K562 (cell line): Measurements from ENCODE around the gene LIPM. TPM values are rescaled to one million over a fixed set of nuclear protein-coding genes. Genes with fewer than 3 reads are reported as not detected.

ENCODE experiments used
- ATAC-seq: fragments of 200-7000 bp; cut with Tn5 transposase; 3 replicates; pipeline ENCODE4 v1.9.1; 2020; ENCODE audit warnings: moderate library complexity
- Bru-seq: library from RNA; stranded (reverse); fragments of 400-500 nt; gene quantifications from one replicate; lab custom pipeline; 2021; lab: Mats Ljungman, UMichigan
- BruChase-seq, 2 experiments: library from RNA; stranded (reverse); fragments of 400-500 nt; gene quantifications; one replicate each; lab custom pipeline; 2021; lab: Mats Ljungman, UMichigan
- BruUV-seq: library from RNA; stranded (reverse); fragments of 400-500 nt; replicated peaks from 2 replicates; lab custom pipeline; 2021; lab: Mats Ljungman, UMichigan
- CTCF ChIA-PET: fragments of 300-600 bp; formaldehyde crosslinking; extraction: SDS; loops from one replicate; lab custom pipeline; 2021; ENCODE audit warnings: low intra/inter-chr PET ratio; lab: Yijun Ruan, JAX
- POLR2A ChIA-PET: fragments of 300-600, 350-650 bp; sonication (Branson Sonifier 250); formaldehyde crosslinking; extraction: SDS; loops from one replicate; lab custom pipeline; 2021; ENCODE audit warnings: antibody characterized with exemption, inconsistent platforms; lab: Yijun Ruan, JAX
- DNase-seq, 4 experiments: peaks; one replicate each; pipeline versions ENCODE4 v3.0.0 to v3.0.0-alpha.2; 2011 to 2018; ENCODE audit warnings: low spot score in 3 of 4, mixed read lengths in 3 of 4; ENCODE audit errors: extremely low read depth in 1 of 4
- FAIRE-seq: peaks from 2 replicates; lab custom pipeline; 2011; peaks lifted over from hg19 to GRCh38; lab: Jason Lieb, UNC
- H2AFZ ChIP-seq: 2 replicates; pipeline ENCODE4 v1.6.0; 2011; ENCODE audit warnings: low read depth, low read length, control low read depth, inconsistent platforms
- H3K27ac ChIP-seq: fragments of 200-600 bp; 3 replicates; pipeline ENCODE4 v1.8.0; 2011; ENCODE audit warnings: low read depth, mild to moderate bottlenecking, control low read depth, inconsistent platforms, low read length, moderate library complexity, mixed read lengths; ENCODE audit errors: extremely low read depth
- H3K27me3 ChIP-seq, 2 experiments: fragments of 300-600 bp in 1 of 2; 2 replicates in 1 of 2; 3 replicates in 1 of 2; pipeline versions ENCODE4 v1.6.0 to v1.8.0; 2011; ENCODE audit warnings: inconsistent platforms in 2 of 2, low read length in 2 of 2, mild to moderate bottlenecking in 1 of 2, mixed read lengths in 1 of 2, moderate library complexity in 1 of 2; ENCODE audit not compliant: control insufficient read depth in 2 of 2, insufficient read depth in 2 of 2
- H3K36me3 ChIP-seq: fragments of 300-600 bp; 3 replicates; pipeline ENCODE4 v1.8.0; 2011; ENCODE audit warnings: mild to moderate bottlenecking, low read length, inconsistent platforms; ENCODE audit not compliant: control insufficient read depth, insufficient read depth
- H3K4me1 ChIP-seq, 2 experiments: fragments of 200-600 bp in 1 of 2; replicated peaks in 1 of 2; 2 replicates in 1 of 2; 3 replicates in 1 of 2; pipeline versions ENCODE4 v1.5.1 to v1.8.0; 2011; ENCODE audit warnings: inconsistent platforms in 2 of 2, low read length in 2 of 2, mild to moderate bottlenecking in 1 of 2, mixed read lengths in 1 of 2, moderate library complexity in 1 of 2; ENCODE audit not compliant: control insufficient read depth in 2 of 2, insufficient read depth in 2 of 2
- H3K4me2 ChIP-seq: 2 replicates; pipeline ENCODE4 v1.6.1; 2011; ENCODE audit warnings: low read length, control low read depth, inconsistent platforms, mixed read lengths; ENCODE audit not compliant: insufficient read depth
- H3K4me3 ChIP-seq: fragments of 200-600 bp; sonication (generic), shearing (Covaris generic); 2 replicates; pipeline ENCODE4 v1.5.1; 2016; ENCODE audit warnings: control low read depth, inconsistent platforms
- H3K79me2 ChIP-seq: fragments of 200-600 bp; 3 replicates; pipeline ENCODE4 v1.8.0; 2011; ENCODE audit warnings: low read length, inconsistent platforms; ENCODE audit not compliant: control insufficient read depth, insufficient read depth
- H3K9ac ChIP-seq, 2 experiments: 2 replicates each; pipeline versions ENCODE4 v1.6.0 to v1.6.1; 2011; ENCODE audit warnings: low read depth in 2 of 2, low read length in 2 of 2, control low read depth in 1 of 2, inconsistent platforms in 1 of 2, mild to moderate bottlenecking in 1 of 2, mixed read lengths in 1 of 2; ENCODE audit not compliant: insufficient read depth in 1 of 2
- H3K9me1 ChIP-seq: one replicate; pipeline ENCODE4 v1.6.0; 2011; ENCODE audit warnings: inconsistent platforms, mild to moderate bottlenecking, low read length, moderate library complexity; ENCODE audit not compliant: control insufficient read depth, insufficient read depth
- H3K9me3 ChIP-seq: replicated peaks from 2 replicates; pipeline ENCODE4 v1.5.1; 2011; ENCODE audit warnings: low read depth, low read length, inconsistent platforms; ENCODE audit not compliant: control insufficient read depth, insufficient read depth
- H4K20me1 ChIP-seq: replicated peaks from 2 replicates; pipeline ENCODE4 v1.6.1; 2011; ENCODE audit warnings: low read length, inconsistent platforms, mixed read lengths; ENCODE audit not compliant: control insufficient read depth, insufficient read depth
- BHLHE40 ChIP-seq: IDR thresholded peaks from 2 replicates; pipeline ENCODE4 v1.6.1; 2011; ENCODE audit warnings: low read length, improper control_type of control experiment
- SIX5 ChIP-seq, 2 experiments: IDR thresholded peaks; 2 replicates each; pipeline ENCODE4 v1.6.1; 2011; ENCODE audit warnings: low read length in 2 of 2, borderline replicate concordance in 1 of 2, low read depth in 1 of 2, mild to moderate bottlenecking in 1 of 2, moderate library complexity in 1 of 2; ENCODE audit not compliant: insufficient read depth in 1 of 2
- SP1 ChIP-seq: sonication (generic); formaldehyde crosslinking; IDR thresholded peaks from 2 replicates; pipeline ENCODE4 v1.8.1; 2022; ENCODE audit warnings: mild to moderate bottlenecking, missing genetic modification reagents
- ZNF347 ChIP-seq: fragments of 450-650 bp; formaldehyde crosslinking; IDR thresholded peaks from 2 replicates; pipeline ENCODE4 v1.4.0; 2020; ENCODE audit warnings: low read depth, mild to moderate bottlenecking, moderate library complexity
- WGBS: fragments of 100-300 bp; shearing (Covaris generic); methylation state at CpG from one replicate; pipeline ENCODE4 v1.1.6; 2016; ENCODE audit warnings: low coverage, mixed read lengths; ENCODE audit not compliant: insufficient coverage; ENCODE audit errors: missing lambda C conversion rate; 5-methylcytosine and 5-hydroxymethylcytosine counted together
- in situ Hi-C: fragments of 300-500 bp; cut with MboI; formaldehyde crosslinking; loops from 4 replicates; pipeline ENCODE4 v1.15.0; 2018; ENCODE audit warnings: inconsistent platforms, mixed read lengths
- intact Hi-C: fragments of 100-400 bp; cut with micrococcal nuclease; formaldehyde crosslinking; loops from 2 replicates; pipeline ENCODE4 v1.14.2; 2022
- long read RNA-seq, 3 experiments: library from polyadenylated mRNA in 2 of 3; library from RNA in 1 of 3; unstranded in 2 of 3; stranded (forward) in 1 of 3; transcript quantifications; one replicate each; pipeline ENCODE4 v2.0.0, GENCODE V29; 2019 to 2022
- polyA minus RNA-seq, 3 experiments: library from RNA; depleted of rRNA, polyadenylated mRNA; stranded (reverse); fragments of >200 nt; gene quantifications; 2 replicates each; pipeline ENCODE4 v1.2.3, GENCODE V29; 2011
- polyA plus RNA-seq, 8 experiments: library from polyadenylated mRNA; depleted of rRNA in 4 of 8; stranded (reverse) in 5 of 8; unstranded in 3 of 8; fragments of >200 nt; fragmentation: Nextera tagmentation in 2 of 8; fragmentation: Illumina TruSeq in 1 of 8; extraction: Ambion mirVana in 2 of 8; extraction: Trizol in 1 of 8; gene quantifications; 2 replicates each; pipeline versions ENCODE4 v1.2.1 to v1.2.3, GENCODE V29; 2011 to 2014; ENCODE audit warnings: inconsistent platforms in 1 of 8, missing spikeins in 1 of 8
- total RNA-seq, 7 experiments: library from RNA; depleted of rRNA in 6 of 7; stranded (reverse); fragments of >200 nt in 6 of 7; fragmentation: Illumina TruSeq in 2 of 7; extraction: Trizol in 2 of 7; gene quantifications; 2 replicates each; pipeline versions ENCODE4 v1.2.1 to v1.2.3, GENCODE V29; 2011 to 2021; ENCODE audit warnings: low replicate concordance in 1 of 7
- TF ChIP-seq, protein P1 (sequence below), 2 experiments: fragments of 450-650 bp; IDR thresholded peaks; 2 replicates each; pipeline ENCODE4 v1.6.1; 2016; ENCODE audit warnings: mild to moderate bottlenecking in 2 of 2, borderline replicate concordance in 1 of 2, low read depth in 1 of 2, moderate library complexity in 1 of 2

The LIPM gene, protein sequence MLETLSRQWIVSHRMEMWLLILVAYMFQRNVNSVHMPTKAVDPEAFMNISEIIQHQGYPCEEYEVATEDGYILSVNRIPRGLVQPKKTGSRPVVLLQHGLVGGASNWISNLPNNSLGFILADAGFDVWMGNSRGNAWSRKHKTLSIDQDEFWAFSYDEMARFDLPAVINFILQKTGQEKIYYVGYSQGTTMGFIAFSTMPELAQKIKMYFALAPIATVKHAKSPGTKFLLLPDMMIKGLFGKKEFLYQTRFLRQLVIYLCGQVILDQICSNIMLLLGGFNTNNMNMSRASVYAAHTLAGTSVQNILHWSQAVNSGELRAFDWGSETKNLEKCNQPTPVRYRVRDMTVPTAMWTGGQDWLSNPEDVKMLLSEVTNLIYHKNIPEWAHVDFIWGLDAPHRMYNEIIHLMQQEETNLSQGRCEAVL
- total RNA-seq (2011; cell fraction: chromatin; rRNA removed; ENCODE audit: low replicate concordance), result not detected in 2 replicates
- not detected in 2 replicates for total RNA-seq (2011; cell fraction: nucleolus; rRNA removed)
- total RNA-seq (2011; cell fraction: nucleoplasm; rRNA removed), result not detected in 2 replicates
- not detected in 2 replicates for total RNA-seq (2014; rRNA removed)
- total RNA-seq (2014; rRNA removed; fragmentation: Illumina TruSeq; extraction: Trizol), result not detected in 2 replicates
- not detected in 2 replicates for total RNA-seq (2015; rRNA removed; fragmentation: Illumina TruSeq; extraction: Trizol)
- not detected in 2 replicates for total RNA-seq (2021)
- polyA plus RNA-seq (2011; rRNA removed), result not detected in 2 replicates
- not detected in 2 replicates for polyA plus RNA-seq (2011; cell fraction: cytosol; rRNA removed)
- not detected in 2 replicates for polyA plus RNA-seq (2011; cell fraction: nucleus; rRNA removed)
- polyA plus RNA-seq (2012), result not detected in 2 replicates
- not detected in 2 replicates for polyA plus RNA-seq (2014; fragmentation: Illumina TruSeq; extraction: Trizol)
- not detected for polyA plus RNA-seq (2014; fragmentation: Nextera tagmentation; extraction: Ambion mirVana)
- polyA plus RNA-seq (2014; rRNA removed), result not detected in 2 replicates
- not detected in 2 replicates for polyA minus RNA-seq (2011; rRNA and poly(A)+ RNA removed)
- not detected in 2 replicates for polyA minus RNA-seq (2011; cell fraction: cytosol; rRNA and poly(A)+ RNA removed)
- polyA minus RNA-seq (2011; cell fraction: nucleus; rRNA and poly(A)+ RNA removed), result not detected in 2 replicates
- not detected for Bru-seq, nascent RNA
- BruChase-seq, experiment 1, labeled RNA remaining after a 2-hour chase, result not detected
- BruChase-seq, experiment 2, labeled RNA remaining after a 6-hour chase, result not detected
- long read RNA-seq, experiment 1, result 0 reads
- long read RNA-seq, experiment 2, result 0 reads
- long read RNA-seq, experiment 3, result 0 reads

DNA sequence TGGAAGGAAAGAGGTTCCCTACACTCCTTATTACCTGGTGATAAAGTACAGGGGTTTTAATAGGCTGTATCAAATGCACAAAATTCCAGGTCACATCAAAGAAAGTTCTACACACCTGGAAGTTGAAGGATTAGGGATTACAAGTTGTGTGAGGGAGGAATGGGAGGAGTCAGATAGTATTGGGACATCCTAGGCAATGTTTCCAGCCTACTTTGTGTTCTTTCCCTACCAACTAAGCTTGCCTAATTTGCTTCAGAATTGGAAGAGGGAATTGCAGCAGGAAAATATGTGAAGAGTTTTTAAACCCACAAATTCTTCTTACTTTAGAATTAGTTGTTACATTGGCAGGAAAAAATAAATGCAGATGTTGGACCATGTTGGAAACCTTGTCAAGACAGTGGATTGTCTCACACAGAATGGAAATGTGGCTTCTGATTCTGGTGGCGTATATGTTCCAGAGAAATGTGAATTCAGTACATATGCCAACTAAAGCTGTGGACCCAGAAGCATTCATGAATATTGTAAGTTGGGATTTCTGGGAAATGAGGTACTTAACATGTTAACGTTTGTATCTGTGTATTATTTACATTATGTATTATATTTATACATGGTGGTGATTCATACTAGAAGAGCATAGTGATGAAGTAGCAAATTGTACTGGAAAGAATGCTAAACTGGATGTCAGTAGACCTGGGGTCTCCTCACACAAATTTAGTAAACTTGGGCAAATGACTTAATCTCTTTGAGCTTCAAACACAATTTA lies at the start of gene LIPM:
LIPM (plus strand) TSS at position 208 of the 763 bp plus-strand sequence; CDS start at position 375, 167 bp downstream.
- ATAC-seq (no peak), DNase-seq (no peak), FAIRE-seq (no peak)
- no peaks in the 10 kb centered on the region for H4K20me1 ChIP-seq
- no peaks in the 10 kb centered on the region for H3K27me3 ChIP-seq
- H3K9me1 ChIP-seq, result no peaks in the 10 kb centered on the region
- no peaks in the 10 kb centered on the region for H3K79me2 ChIP-seq
- in situ Hi-C loops (no loop called here), intact Hi-C loops (no loop called here)
- H3K9ac ChIP-seq, result no peak within 1 kb of the TSS
- no peak within 1 kb of the TSS for H3K4me3 ChIP-seq
- H3K9me3 ChIP-seq, result no peaks in the 10 kb centered on the region
- CTCF ChIA-PET, result no interaction called here
- no peak within 1 kb of the TSS for H3K27ac ChIP-seq
- H3K4me2 ChIP-seq, result no peak within 1 kb of the TSS
- H2AFZ ChIP-seq, result no peak within 1 kb of the TSS
- TF ChIP-seq BHLHE40 (no peak), SP1 (no peak), ZNF347 (no peak), SIX5 (IDR thresholded peaks at IDR 0.05; ENCODE audit: borderline replicate concordance in 1 of 2, insufficient read depth in 1 of 2, low read depth in 1 of 2, low read length in 2 of 2) (no peak)
- TF ChIP-seq, protein P1, sequence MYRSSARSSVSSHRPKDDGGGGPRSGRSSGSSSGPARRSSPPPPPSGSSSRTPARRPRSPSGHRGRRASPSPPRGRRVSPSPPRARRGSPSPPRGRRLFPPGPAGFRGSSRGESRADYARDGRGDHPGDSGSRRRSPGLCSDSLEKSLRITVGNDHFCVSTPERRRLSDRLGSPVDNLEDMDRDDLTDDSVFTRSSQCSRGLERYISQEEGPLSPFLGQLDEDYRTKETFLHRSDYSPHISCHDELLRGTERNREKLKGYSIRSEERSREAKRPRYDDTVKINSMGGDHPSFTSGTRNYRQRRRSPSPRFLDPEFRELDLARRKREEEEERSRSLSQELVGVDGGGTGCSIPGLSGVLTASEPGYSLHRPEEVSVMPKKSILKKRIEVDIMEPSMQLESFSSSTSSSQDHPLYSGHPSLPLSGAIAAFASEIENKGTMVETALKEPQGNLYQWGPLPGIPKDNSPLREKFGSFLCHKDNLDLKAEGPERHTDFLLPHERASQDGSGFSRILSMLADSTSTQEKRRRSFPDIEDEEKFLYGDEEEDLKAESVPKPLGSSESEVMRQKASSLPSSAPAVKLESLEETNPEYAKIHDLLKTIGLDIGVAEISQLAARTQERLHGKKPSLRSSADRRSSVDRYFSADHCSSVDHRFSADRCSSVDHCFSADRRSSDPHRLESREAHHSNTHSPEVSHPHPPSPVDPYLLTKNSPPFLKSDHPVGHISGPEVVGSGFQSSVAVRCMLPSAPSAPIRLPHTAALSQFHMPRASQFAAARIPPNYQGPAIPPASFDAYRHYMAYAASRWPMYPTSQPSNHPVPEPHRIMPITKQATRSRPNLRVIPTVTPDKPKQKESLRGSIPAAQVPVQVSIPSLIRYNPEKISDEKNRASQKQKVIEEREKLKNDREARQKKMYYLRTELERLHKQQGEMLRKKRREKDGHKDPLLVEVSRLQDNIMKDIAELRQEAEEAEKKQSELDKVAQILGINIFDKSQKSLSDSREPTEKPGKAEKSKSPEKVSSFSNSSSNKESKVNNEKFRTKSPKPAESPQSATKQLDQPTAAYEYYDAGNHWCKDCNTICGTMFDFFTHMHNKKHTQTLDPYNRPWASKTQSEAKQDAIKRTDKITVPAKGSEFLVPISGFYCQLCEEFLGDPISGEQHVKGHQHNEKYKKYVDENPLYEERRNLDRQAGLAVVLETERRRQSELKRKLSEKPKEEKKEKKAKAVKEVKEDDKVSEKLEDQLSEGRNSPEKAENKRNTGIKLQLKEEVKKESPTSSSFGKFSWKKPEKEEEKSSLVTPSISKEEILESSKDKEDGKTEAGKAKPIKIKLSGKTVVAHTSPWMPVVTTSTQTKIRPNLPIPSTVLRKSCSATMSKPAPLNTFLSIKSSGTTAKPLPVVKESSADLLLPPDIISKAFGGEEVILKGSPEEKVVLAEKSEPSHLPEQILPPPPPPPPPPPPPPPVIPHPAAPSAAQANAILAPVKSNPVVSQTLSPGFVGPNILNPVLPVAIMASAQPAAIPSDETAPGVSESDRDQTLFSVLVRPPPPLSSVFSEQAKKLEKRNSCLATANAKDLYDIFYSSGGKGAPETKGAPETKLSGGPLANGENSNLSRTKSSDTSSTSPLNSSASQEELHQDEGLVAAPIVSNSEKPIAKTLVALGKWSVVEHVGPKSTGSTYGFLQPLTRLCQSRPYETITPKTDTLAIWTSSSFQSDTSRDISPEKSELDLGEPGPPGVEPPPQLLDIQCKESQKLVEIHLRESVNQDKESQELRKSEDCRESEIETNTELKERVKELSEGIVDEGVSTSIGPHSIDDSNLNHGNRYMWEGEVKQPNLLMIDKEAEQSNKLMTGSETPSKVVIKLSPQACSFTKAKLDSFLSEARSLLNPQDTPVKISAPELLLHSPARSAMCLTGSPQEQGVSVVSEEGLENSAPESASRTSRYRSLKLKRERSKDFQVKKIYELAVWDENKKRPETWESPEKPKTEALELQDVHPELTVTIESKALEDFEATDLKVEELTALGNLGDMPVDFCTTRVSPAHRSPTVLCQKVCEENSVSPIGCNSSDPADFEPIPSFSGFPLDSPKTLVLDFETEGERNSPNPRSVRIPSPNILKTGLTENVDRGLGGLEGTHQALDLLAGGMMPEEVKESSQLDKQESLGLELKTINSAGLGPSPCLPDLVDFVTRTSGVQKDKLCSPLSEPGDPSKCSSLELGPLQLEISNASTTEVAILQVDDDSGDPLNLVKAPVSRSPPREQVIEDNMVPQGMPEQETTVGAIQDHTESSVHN (IDR thresholded peaks at IDR 0.05; ENCODE audit: borderline replicate concordance in 1 of 2, low read depth in 1 of 2), result no peak
- BruUV-seq, result no TSS peak
- H3K36me3 ChIP-seq, result no peaks in the 10 kb centered on the region
- 0% methylated on average over 2 of the region's 2 CpGs for WGBS
- no peaks in the 10 kb centered on the region for H3K4me1 ChIP-seq
- POLR2A ChIA-PET, result no interaction called here
